Natural killer cell treated with Interleukin-12 subunit alpha and Interleukin-12 subunit beta and Interleukin-15 and Interleukin-18, amount 100 ng/mL, for 72 hours (primary cell): Measurements from ENCODE around the gene POLR3G. TPM values are rescaled to one million over a fixed set of nuclear protein-coding genes. Genes with fewer than 3 reads are reported as not detected.

Experiments used
- ATAC-seq, 2 donors: fragments of 150-1000 bp; cut with Tn5 transposase in 1 of 2; sonication (Bioruptor Pico), chemical (Tn5 transposase) in 1 of 2; 2 replicates each; pipeline ENCODE4 v1.10.0; 2021
- DNase-seq: peaks from one replicate; pipeline ENCODE4 v3.0.0; 2022; ENCODE audit warnings: low spot score
- H3K27ac Mint-ChIP-seq, 2 donors: 1 replicate in 1 of 2; 2 replicates in 1 of 2; pipeline ENCODE4 v1.8.0; 2022; ENCODE audit warnings: mixed read lengths in 2 of 2, mild to moderate bottlenecking in 1 of 2, moderate library complexity in 1 of 2
- H3K27me3 Mint-ChIP-seq, 2 donors: 1 replicate in 1 of 2; 2 replicates in 1 of 2; pipeline ENCODE4 v1.8.0; 2022; ENCODE audit warnings: mixed read lengths in 2 of 2
- H3K36me3 Mint-ChIP-seq: one replicate; pipeline ENCODE4 v1.8.0; 2022; ENCODE audit warnings: mixed read lengths
- H3K4me1 Mint-ChIP-seq, 2 donors: 1 replicate in 1 of 2; 2 replicates in 1 of 2; pipeline ENCODE4 v1.8.0; 2022; ENCODE audit warnings: low read depth in 2 of 2, mixed read lengths in 2 of 2, mild to moderate bottlenecking in 1 of 2
- H3K4me3 Mint-ChIP-seq: one replicate; pipeline ENCODE4 v1.8.0; 2022; ENCODE audit warnings: mixed read lengths
- H3K9me3 Mint-ChIP-seq: 2 replicates; pipeline ENCODE4 v1.8.0; 2022; ENCODE audit warnings: mixed read lengths
- total RNA-seq, 2 donors: library from RNA; stranded (reverse); gene quantifications; one replicate each; pipeline ENCODE4 v1.2.3, GENCODE V29; 2022

Gene POLR3G
- total RNA-seq, 2 donors from 2014 or later = 9.5 to 29.3 TPM

- Mint-ChIP-seq H3K4me3 (no peak overlapping the region), H3K27me3 (no peaks in the 10 kb centered on the region), H3K27ac (peak overlapping the region in 1 of 2 donors; percentile 3), H3K36me3 (peaks cover 32% of the 10 kb centered on the region), H3K9me3 (no peaks in the 10 kb centered on the region), H3K4me1 (peaks cover 9 to 24% of the 10 kb centered on the region in 2 donors)
- DNase-seq = no peak
- no peak for ATAC-seq
Measured at GRCh38 chr5:90519081-90519480, 44.4 kb downstream of the POLR3G start.

- no peak for DNase-seq
- H3K27ac Mint-ChIP-seq = peak overlapping the region; percentile 89 to 93
- no peak for ATAC-seq
- H3K4me3 Mint-ChIP-seq = peak overlapping the region; percentile 93
- H3K4me1 Mint-ChIP-seq = peaks cover 26 to 27% of the 10 kb centered on the region in 2 donors
- peaks cover 8% of the 10 kb centered on the region for H3K36me3 Mint-ChIP-seq
- H3K27me3 Mint-ChIP-seq = peaks cover 14 to 24% of the 10 kb centered on the region in 2 donors
- no peaks in the 10 kb centered on the region for H3K9me3 Mint-ChIP-seq
Measured at GRCh38 chr5:90528601-90529193, 54.0 kb downstream of the POLR3G start.

GRCh38 chr5:90529194-90529938 lies 54.7 kb downstream of the POLR3G start, which contains the start of gene LYSMD3:
LYSMD3 (minus strand) TSS chr5:90529584; CDS start chr5:90525289, 4,295 bp downstream.
- Mint-ChIP-seq H3K4me3 (peak within 1 kb of the TSS; percentile 93), H3K36me3 (peaks cover 8% of the 10 kb centered on the region), H3K4me1 (peaks cover 26 to 27% of the 10 kb centered on the region in 2 donors), H3K27me3 (peaks cover 16 to 31% of the 10 kb centered on the region in 2 donors), H3K9me3 (no peaks in the 10 kb centered on the region), H3K27ac (peak within 1 kb of the TSS; percentile 89 to 93)
- peak; percentile 98 for ATAC-seq
- peak; percentile 98 for DNase-seq

- DNase-seq = peak; percentile 67
- peak; percentile 45 to 70 for ATAC-seq
- H3K27ac Mint-ChIP-seq = peak overlapping the region; percentile 89 to 93
- H3K27me3 Mint-ChIP-seq = peaks cover 18 to 36% of the 10 kb centered on the region in 2 donors
- peak overlapping the region; percentile 93 for H3K4me3 Mint-ChIP-seq
- H3K4me1 Mint-ChIP-seq = peaks cover 23 to 27% of the 10 kb centered on the region in 2 donors
- no peaks in the 10 kb centered on the region for H3K9me3 Mint-ChIP-seq
- peaks cover 8% of the 10 kb centered on the region for H3K36me3 Mint-ChIP-seq
Measured at GRCh38 chr5:90529939-90530677, 55.4 kb downstream of the POLR3G start.

GRCh38 chr5:90530736-90531487 lies 56.2 kb downstream of the POLR3G start:
- Mint-ChIP-seq H3K9me3 (no peaks in the 10 kb centered on the region), H3K36me3 (peaks cover 8% of the 10 kb centered on the region), H3K27me3 (peaks cover 23 to 43% of the 10 kb centered on the region in 2 donors), H3K27ac (no peak overlapping the region), H3K4me1 (peaks cover 21 to 27% of the 10 kb centered on the region in 2 donors), H3K4me3 (no peak overlapping the region)
- ATAC-seq = no peak
- DNase-seq = no peak

- peaks cover 29 to 60% of the 10 kb centered on the region in 2 donors for H3K27me3 Mint-ChIP-seq
- H3K27ac Mint-ChIP-seq = no peak overlapping the region
- H3K9me3 Mint-ChIP-seq = no peaks in the 10 kb centered on the region
- H3K4me3 Mint-ChIP-seq = no peak overlapping the region
- ATAC-seq (no peak), DNase-seq (no peak)
- peaks cover 1 to 2% of the 10 kb centered on the region in 2 donors for H3K4me1 Mint-ChIP-seq
- H3K36me3 Mint-ChIP-seq = no peaks in the 10 kb centered on the region
Measured at GRCh38 chr5:90533794-90534193, 59.1 kb downstream of the POLR3G start.

- Mint-ChIP-seq H3K4me1 (no peaks in the 10 kb centered on the region), H3K36me3 (no peaks in the 10 kb centered on the region), H3K27me3 (peaks cover 33 to 67% of the 10 kb centered on the region in 2 donors), H3K9me3 (no peaks in the 10 kb centered on the region), H3K27ac (no peak overlapping the region), H3K4me3 (no peak overlapping the region)
- DNase-seq (no peak), ATAC-seq (no peak)
Measured at GRCh38 chr5:90534922-90535321, 60.3 kb downstream of the POLR3G start.

- Mint-ChIP-seq H3K4me1 (no peaks in the 10 kb centered on the region), H3K27me3 (peaks cover 21 to 51% of the 10 kb centered on the region in 2 donors), H3K9me3 (no peaks in the 10 kb centered on the region), H3K36me3 (no peaks in the 10 kb centered on the region), H3K4me3 (no peak overlapping the region), H3K27ac (no peak overlapping the region)
- ATAC-seq (no peak), DNase-seq (no peak)
Measured at GRCh38 chr5:90542827-90543519, 68.3 kb downstream of the POLR3G start.

GRCh38 chr5:90545511-90545910 lies 70.8 kb downstream of the POLR3G start:
- Mint-ChIP-seq H3K4me1 (no peaks in the 10 kb centered on the region), H3K9me3 (no peaks in the 10 kb centered on the region), H3K27ac (no peak overlapping the region), H3K27me3 (peaks cover 12 to 31% of the 10 kb centered on the region in 2 donors), H3K4me3 (no peak overlapping the region), H3K36me3 (no peaks in the 10 kb centered on the region)
- ATAC-seq (no peak), DNase-seq (no peak)

- Mint-ChIP-seq H3K27ac (no peak overlapping the region), H3K36me3 (no peaks in the 10 kb centered on the region), H3K9me3 (no peaks in the 10 kb centered on the region), H3K4me1 (no peaks in the 10 kb centered on the region), H3K4me3 (no peak overlapping the region), H3K27me3 (peaks cover 9 to 28% of the 10 kb centered on the region in 2 donors)
- ATAC-seq (no peak), DNase-seq (no peak)
Measured at GRCh38 chr5:90546216-90546837, 71.7 kb downstream of the POLR3G start.

- Mint-ChIP-seq H3K4me1 (no peaks in the 10 kb centered on the region), H3K27ac (no peak overlapping the region), H3K27me3 (peaks cover 13 to 34% of the 10 kb centered on the region in 2 donors), H3K36me3 (no peaks in the 10 kb centered on the region), H3K4me3 (no peak overlapping the region), H3K9me3 (no peaks in the 10 kb centered on the region)
- DNase-seq = no peak
- no peak for ATAC-seq
Measured at GRCh38 chr5:90547072-90547536, 72.4 kb downstream of the POLR3G start.

- H3K27me3 Mint-ChIP-seq = peaks cover 20 to 37% of the 10 kb centered on the region in 2 donors
- H3K4me3 Mint-ChIP-seq = no peak overlapping the region
- H3K4me1 Mint-ChIP-seq = no peaks in the 10 kb centered on the region
- no peak overlapping the region for H3K27ac Mint-ChIP-seq
- DNase-seq = no peak
- H3K9me3 Mint-ChIP-seq = no peaks in the 10 kb centered on the region
- no peak for ATAC-seq
- no peaks in the 10 kb centered on the region for H3K36me3 Mint-ChIP-seq
Measured at GRCh38 chr5:90548069-90548593, 73.5 kb downstream of the POLR3G start.
